Measurements from ENCODE around the gene PTP4A2. TPM values are rescaled to one million over a fixed set of nuclear protein-coding genes. Genes with fewer than 3 reads are reported as not detected.

PTP4A2 gene
- total and polyA plus RNA-seq, 10 of the 15 experiments (the other 5 are each of a cell fraction or from before 2014, with no cell fraction given) = 180 to 909 (median 375) TPM

GRCh38 chr1:31869449-31869848, 68.7 kb downstream of the PTP4A2 start:
- FAIRE-seq = no peak
- SMC1A ChIA-PET (ENCODE audit: uncharacterized antibody, unreplicated experiment) = interaction anchor here (0.7 to 1.4 kb wide), 2 partner anchors 11 to 96 kb away, joined by 3 to 4 read pairs; no protein-coding TSS in a partner anchor
- ATAC-seq = no peak
- no peaks in the 10 kb centered on the region for H4K20me1 ChIP-seq (ENCODE audit: control insufficient read depth, insufficient read depth)
- BruUV-seq (replicated peaks) = no TSS peak
- WGBS (ENCODE audit: insufficient coverage, insufficient replicate concordance, low lambda C conversion rate, missing lambda C conversion rate) = 38% methylated on average over 3 of the region's 3 CpGs
- no peaks in the 10 kb centered on the region for H3K79me2 ChIP-seq (ENCODE audit: control insufficient read depth, insufficient read depth, low read length)
- no peak overlapping the region for H3K27ac ChIP-seq (ENCODE audit: control insufficient read depth, insufficient read depth)
- no peaks in the 10 kb centered on the region for H3K27me3 ChIP-seq (replicated peaks in 1 of 2; ENCODE audit: control insufficient read depth in 2 of 2, insufficient read depth in 2 of 2, low read length in 1 of 2)
- no peak overlapping the region for H3K9ac ChIP-seq (ENCODE audit: control insufficient read depth, insufficient read depth, low read length)
- in situ Hi-C loops (cut with MboI) = no loop called here
- no peak overlapping the region for H3K4me3 ChIP-seq
- intact Hi-C loops (cut with micrococcal nuclease; ENCODE audit: unreplicated experiment) = no loop called here
- CTCF ChIA-PET = interaction anchor here (0.8 to 1.2 kb wide), 2 partner anchors 46 to 95 kb away, joined by 3 read pairs; no protein-coding TSS in a partner anchor
- RAD21 ChIA-PET (ENCODE audit: unreplicated experiment) = interaction anchor here (0.6 to 1.2 kb wide), 2 partner anchors 25 to 44 kb away, joined by 3 read pairs; no protein-coding TSS in a partner anchor
- no peaks in the 10 kb centered on the region for H3K36me3 ChIP-seq (ENCODE audit: control insufficient read depth in 2 of 2, insufficient read depth in 2 of 2, low read length in 1 of 2)
- no peaks in the 10 kb centered on the region; the same call in 2 of the 3 replicates for H3K9me3 ChIP-seq (replicated peaks; ENCODE audit: control insufficient read depth, insufficient read depth, low read length)
- H2AFZ ChIP-seq (ENCODE audit: control insufficient read depth, low read depth, low read length) = no peak overlapping the region
- no peak for DNase-seq (ENCODE audit: low read depth, low spot score)
- H3K4me2 ChIP-seq (ENCODE audit: control insufficient read depth, insufficient read depth) = no peak overlapping the region
- peaks cover 10% of the 10 kb centered on the region for H3K4me1 ChIP-seq (ENCODE audit: control insufficient read depth, insufficient read depth, low read length)
- POLR2A ChIA-PET = no interaction called here
- TF ChIP-seq SIN3A (IDR thresholded peaks at IDR 0.05; ENCODE audit: low read depth, low read length) = no peak
- TF ChIP-seq YBX1 (IDR thresholded peaks at IDR 0.05) = no peak
- TF ChIP-seq HCFC1 (IDR thresholded peaks at IDR 0.05; ENCODE audit: low read length) = no peak
- TF ChIP-seq ZBTB33 (IDR thresholded peaks at IDR 0.05) = no peak
- TF ChIP-seq HSF1 (IDR thresholded peaks at IDR 0.05; ENCODE audit: low read depth, low read length) = no peak
- TF ChIP-seq FOXM1 (IDR thresholded peaks at IDR 0.05; ENCODE audit: low read depth, low read length) = no peak
- no peak for TF ChIP-seq BCLAF1 (IDR thresholded peaks at IDR 0.05)
- no peak for TF ChIP-seq NR2F1 (conservative IDR thresholded peaks at IDR 0.05)
- no peak for TF ChIP-seq RBBP5 (conservative IDR thresholded peaks at IDR 0.05)
- TF ChIP-seq ASH2L (IDR thresholded peaks at IDR 0.05; ENCODE audit: borderline replicate concordance, low read depth) = no peak
- no peak for TF ChIP-seq CHD2 (IDR thresholded peaks at IDR 0.05; ENCODE audit: borderline replicate concordance, low read depth, low read length)
- no peak for TF ChIP-seq BCL3 (IDR thresholded peaks at IDR 0.05; ENCODE audit: borderline replicate concordance, insufficient read depth, low read depth, low read length, poor library complexity, severe bottlenecking)
- TF ChIP-seq SRF (IDR thresholded peaks at IDR 0.05; ENCODE audit: low read depth in 2 of 2, low read length in 2 of 2) = no peak
- TF ChIP-seq NKRF (conservative IDR thresholded peaks at IDR 0.05) = no peak
- no peak for TF ChIP-seq ZNF217 (IDR thresholded peaks at IDR 0.05)
- TF ChIP-seq NFIC (IDR thresholded peaks at IDR 0.05; ENCODE audit: low read depth, low read length) = no peak

Data from GM12878 (cell line).